Umbilical cord (tissue), 2 donors: Measurements from ENCODE around the gene KCNJ16. TPM values are rescaled to one million over a fixed set of nuclear protein-coding genes. Genes with fewer than 3 reads are reported as not detected.

Experiments used
- DNase-seq: peaks from one replicate; pipeline ENCODE4 v3.0.0-alpha.2; 2015; ENCODE audit warnings: low spot score
- total RNA-seq: library from RNA; depleted of rRNA; stranded (reverse); fragments of >200 nt; gene quantifications from one replicate; pipeline ENCODE4 v1.2.3, GENCODE V29; 2014; ENCODE audit warnings: low replicate concordance; ENCODE audit not compliant: insufficient read depth

The KCNJ16 gene
- total RNA-seq, 1 donor from 2014 or later: 10.1 TPM

GRCh38 chr17:70098030-70098429 is 23.0 kb downstream of the KCNJ16 start:
- no peak for DNase-seq

GRCh38 chr17:70099294-70099693 is 24.3 kb downstream of the KCNJ16 start:
- no peak for DNase-seq

GRCh38 chr17:70099884-70100283 is 24.9 kb downstream of the KCNJ16 start:
- no peak for DNase-seq

GRCh38 chr17:70100983-70101382 is 26.0 kb downstream of the KCNJ16 start:
- no peak for DNase-seq

GRCh38 chr17:70102531-70102930 is 27.5 kb downstream of the KCNJ16 start:
- no peak for DNase-seq

GRCh38 chr17:70104791-70105523 is 29.9 kb downstream of the KCNJ16 start:
- DNase-seq: no peak

GRCh38 chr17:70105641-70106040 is 30.6 kb downstream of the KCNJ16 start:
- no peak for DNase-seq

GRCh38 chr17:70106551-70106950 is 31.5 kb downstream of the KCNJ16 start:
- no peak for DNase-seq

- DNase-seq: no peak
These were observed 32.4 kb downstream of the KCNJ16 start for GRCh38 chr17:70107441-70107840.

- DNase-seq: no peak
These were observed 33.0 kb downstream of the KCNJ16 start for GRCh38 chr17:70107904-70108565.

GRCh38 chr17:70109497-70109896 is 34.5 kb downstream of the KCNJ16 start:
- DNase-seq: no peak

GRCh38 chr17:70110443-70110880 is 35.4 kb downstream of the KCNJ16 start:
- DNase-seq: peak; percentile 29

GRCh38 chr17:70111201-70111600 is 36.2 kb downstream of the KCNJ16 start:
- no peak for DNase-seq

GRCh38 chr17:70114405-70114804 is 39.4 kb downstream of the KCNJ16 start:
- DNase-seq: no peak

GRCh38 chr17:70115126-70115525 is 40.1 kb downstream of the KCNJ16 start:
- no peak for DNase-seq

- no peak for DNase-seq
These were observed 41.9 kb downstream of the KCNJ16 start for GRCh38 chr17:70116919-70117318.

- no peak for DNase-seq
These were observed 44.5 kb downstream of the KCNJ16 start for GRCh38 chr17:70119545-70119944.

- DNase-seq: no peak
These were observed 45.0 kb downstream of the KCNJ16 start for GRCh38 chr17:70119983-70120382.

- DNase-seq: no peak
These were observed 45.4 kb downstream of the KCNJ16 start for GRCh38 chr17:70120425-70120824.

GRCh38 chr17:70121126-70121525 is 46.1 kb downstream of the KCNJ16 start:
- DNase-seq: no peak

GRCh38 chr17:70123193-70123592 is 48.2 kb downstream of the KCNJ16 start:
- DNase-seq: no peak

- DNase-seq: no peak
These were observed 49.7 kb downstream of the KCNJ16 start for GRCh38 chr17:70124723-70125122.

- no peak for DNase-seq
These were observed 52.3 kb downstream of the KCNJ16 start for GRCh38 chr17:70127221-70127873.
